SK-N-MC (cell line): ENCODE results near the gene TPM1.

ENCODE experiments used
- EZH2 ChIP-seq: fragments of 200-600 bp; sonication (generic); IDR thresholded peaks from one replicate; pipeline ENCODE4 v1.6.1; 2017; ENCODE audit warnings: antibody characterized with exemption
- POLR2AphosphoS5 ChIP-seq: IDR thresholded peaks from 2 replicates; pipeline ENCODE4 v1.6.1; 2012; ENCODE audit warnings: mild to moderate bottlenecking, low read depth, low read length, borderline replicate concordance

- TF ChIP-seq EZH2 (no peak), POLR2AphosphoS5 (no peak)
Measured at GRCh38 chr15:63028442-63029110, 14.0 kb upstream of the TPM1 start.
